ENCODE data around the gene MAN1A1. TPM values are rescaled to one million over a fixed set of nuclear protein-coding genes. Genes with fewer than 3 reads are reported as not detected.

The MAN1A1 gene
- total RNA-seq, 1 experiment from 2014 or later, result 19.0 TPM

- H3K27me3 ChIP-seq (ENCODE audit: low read length), result no peaks in the 10 kb centered on the region
- H3K4me1 ChIP-seq (ENCODE audit: insufficient read depth, low read length), result no peaks in the 10 kb centered on the region
- H3K9ac ChIP-seq (ENCODE audit: low read length), result no peak overlapping the region
- H3F3A ChIP-seq (ENCODE audit: low read length, unreplicated experiment), result no peaks in the 10 kb centered on the region
- no peak overlapping the region for H2AFZ ChIP-seq (ENCODE audit: low read length)
- no peaks in the 10 kb centered on the region for H3K9me2 ChIP-seq (replicated peaks; ENCODE audit: low read length)
- no peaks in the 10 kb centered on the region for H4K20me1 ChIP-seq (ENCODE audit: low read length)
- H3K36me3 ChIP-seq (ENCODE audit: low read depth, low read length), result no peaks in the 10 kb centered on the region
- ChIA-PET CTCF (no interaction called here), POLR2A (ENCODE audit: unreplicated experiment) (no interaction called here)
- BruUV-seq (replicated peaks), result no TSS peak
- H3K4me2 ChIP-seq (ENCODE audit: low read length), result no peak overlapping the region
- TF ChIP-seq EZH2phosphoT487 (IDR thresholded peaks at IDR 0.05; ENCODE audit: borderline replicate concordance, low read length), result no peak
- TF ChIP-seq, protein P1, sequence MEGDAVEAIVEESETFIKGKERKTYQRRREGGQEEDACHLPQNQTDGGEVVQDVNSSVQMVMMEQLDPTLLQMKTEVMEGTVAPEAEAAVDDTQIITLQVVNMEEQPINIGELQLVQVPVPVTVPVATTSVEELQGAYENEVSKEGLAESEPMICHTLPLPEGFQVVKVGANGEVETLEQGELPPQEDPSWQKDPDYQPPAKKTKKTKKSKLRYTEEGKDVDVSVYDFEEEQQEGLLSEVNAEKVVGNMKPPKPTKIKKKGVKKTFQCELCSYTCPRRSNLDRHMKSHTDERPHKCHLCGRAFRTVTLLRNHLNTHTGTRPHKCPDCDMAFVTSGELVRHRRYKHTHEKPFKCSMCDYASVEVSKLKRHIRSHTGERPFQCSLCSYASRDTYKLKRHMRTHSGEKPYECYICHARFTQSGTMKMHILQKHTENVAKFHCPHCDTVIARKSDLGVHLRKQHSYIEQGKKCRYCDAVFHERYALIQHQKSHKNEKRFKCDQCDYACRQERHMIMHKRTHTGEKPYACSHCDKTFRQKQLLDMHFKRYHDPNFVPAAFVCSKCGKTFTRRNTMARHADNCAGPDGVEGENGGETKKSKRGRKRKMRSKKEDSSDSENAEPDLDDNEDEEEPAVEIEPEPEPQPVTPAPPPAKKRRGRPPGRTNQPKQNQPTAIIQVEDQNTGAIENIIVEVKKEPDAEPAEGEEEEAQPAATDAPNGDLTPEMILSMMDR (conservative IDR thresholded peaks at IDR 0.05; ENCODE audit: low read depth, low read length), result no peak
- TF ChIP-seq EZH2 (IDR thresholded peaks at IDR 0.05; ENCODE audit: low read length, unreplicated experiment), result no peak
- H3K4me3 ChIP-seq (ENCODE audit: low read length), result no peak overlapping the region
- no peaks in the 10 kb centered on the region for H3K9me3 ChIP-seq (ENCODE audit: low read length)
- ATAC-seq (no peak), DNase-seq (no peak)
- intact Hi-C loops (cut with micrococcal nuclease), result no loop called here
- H3K79me2 ChIP-seq (ENCODE audit: low read length), result no peaks in the 10 kb centered on the region
- no peak overlapping the region for H3K27ac ChIP-seq (ENCODE audit: low read length)
Observed at GRCh38 chr6:119187596-119187995, 162.0 kb downstream of the MAN1A1 start.

DNA sequence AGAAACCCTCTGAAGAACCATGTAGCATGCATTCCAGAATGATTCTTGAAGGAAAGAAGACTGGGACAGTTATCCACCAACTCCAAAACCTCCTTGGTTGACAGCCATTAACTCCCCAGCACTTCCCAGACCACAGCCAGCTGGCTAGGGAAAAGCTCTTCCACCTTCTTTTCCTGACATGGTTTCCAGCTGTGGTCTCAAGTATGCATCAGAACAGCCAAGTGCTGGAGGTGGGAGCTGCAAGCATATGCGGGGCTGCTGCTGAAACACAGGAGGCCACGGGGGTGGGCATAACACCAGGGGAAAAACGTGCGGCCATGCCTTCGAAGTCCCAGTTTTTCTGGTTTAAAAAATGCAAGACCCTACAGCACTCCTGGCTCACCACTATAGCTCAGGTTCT lies 163.1 kb downstream of the MAN1A1 start:
- BruUV-seq (replicated peaks), result no TSS peak
- Histone ChIP-seq H3K9ac (ENCODE audit: low read length) (no peak overlapping the region), H3K9me2 (replicated peaks; ENCODE audit: low read length) (no peaks in the 10 kb centered on the region), H3K27ac (ENCODE audit: low read length) (no peak overlapping the region), H4K20me1 (ENCODE audit: low read length) (no peaks in the 10 kb centered on the region), H3K4me2 (ENCODE audit: low read length) (no peak overlapping the region), H3K79me2 (ENCODE audit: low read length) (no peaks in the 10 kb centered on the region), H2AFZ (ENCODE audit: low read length) (no peak overlapping the region), H3K4me1 (ENCODE audit: insufficient read depth, low read length) (no peaks in the 10 kb centered on the region), H3K36me3 (ENCODE audit: low read depth, low read length) (no peaks in the 10 kb centered on the region), H3K9me3 (ENCODE audit: low read length) (no peaks in the 10 kb centered on the region), H3F3A (ENCODE audit: low read length, unreplicated experiment) (no peaks in the 10 kb centered on the region), H3K27me3 (ENCODE audit: low read length) (no peaks in the 10 kb centered on the region), H3K4me3 (ENCODE audit: low read length) (no peak overlapping the region)
- intact Hi-C loops (cut with micrococcal nuclease), result no loop called here
- TF ChIP-seq, protein P1 (conservative IDR thresholded peaks at IDR 0.05; ENCODE audit: low read depth, low read length), result no peak
- no peak for TF ChIP-seq EZH2 (IDR thresholded peaks at IDR 0.05; ENCODE audit: low read length, unreplicated experiment)
- TF ChIP-seq EZH2phosphoT487 (IDR thresholded peaks at IDR 0.05; ENCODE audit: borderline replicate concordance, low read length), result no peak
- ChIA-PET CTCF (no interaction called here), POLR2A (ENCODE audit: unreplicated experiment) (no interaction called here)
- DNase-seq (no peak), ATAC-seq (no peak)

DNA sequence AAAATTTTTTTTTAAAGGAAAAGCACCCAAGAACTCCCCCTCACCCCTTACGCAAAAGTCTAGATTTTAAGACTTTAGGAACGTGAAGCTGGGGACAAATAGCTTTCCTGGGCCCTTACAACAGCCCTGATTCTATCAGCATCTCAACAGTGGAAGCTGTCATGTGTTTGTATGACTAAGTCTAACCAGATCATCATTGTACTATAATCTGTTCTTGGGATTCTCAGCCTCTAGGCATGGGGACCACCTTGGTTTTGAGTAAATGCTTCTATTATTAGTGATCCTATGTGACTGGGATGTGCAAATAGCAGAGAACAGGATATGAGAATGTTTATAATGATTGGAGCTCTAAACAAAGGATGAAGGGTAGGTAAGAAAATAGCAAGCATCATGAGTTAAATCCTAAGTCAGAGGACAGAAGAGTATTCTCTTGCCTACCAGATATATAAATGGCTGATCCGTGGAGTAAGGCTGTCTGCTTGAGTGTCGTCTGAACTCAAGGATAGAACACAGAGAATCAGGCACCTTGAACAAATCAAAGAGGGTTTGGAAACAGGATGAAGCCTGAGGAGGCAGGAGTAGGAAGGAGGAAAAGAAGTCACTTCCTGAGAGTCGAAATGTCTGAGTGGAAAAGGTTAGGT lies 165.4 kb downstream of the MAN1A1 start:
- Histone ChIP-seq H3K9ac (ENCODE audit: low read length) (no peak overlapping the region), H3K27ac (ENCODE audit: low read length) (no peak overlapping the region), H3F3A (ENCODE audit: low read length, unreplicated experiment) (no peaks in the 10 kb centered on the region), H2AFZ (ENCODE audit: low read length) (no peak overlapping the region), H3K79me2 (ENCODE audit: low read length) (no peaks in the 10 kb centered on the region), H3K4me2 (ENCODE audit: low read length) (no peak overlapping the region), H3K9me2 (replicated peaks; ENCODE audit: low read length) (no peaks in the 10 kb centered on the region), H3K4me3 (ENCODE audit: low read length) (no peak overlapping the region), H4K20me1 (ENCODE audit: low read length) (no peaks in the 10 kb centered on the region), H3K36me3 (ENCODE audit: low read depth, low read length) (no peaks in the 10 kb centered on the region), H3K4me1 (ENCODE audit: insufficient read depth, low read length) (no peaks in the 10 kb centered on the region), H3K27me3 (ENCODE audit: low read length) (no peaks in the 10 kb centered on the region), H3K9me3 (ENCODE audit: low read length) (no peaks in the 10 kb centered on the region)
- DNase-seq (no peak), ATAC-seq (no peak)
- intact Hi-C loops (cut with micrococcal nuclease), result no loop called here
- TF ChIP-seq EZH2 (IDR thresholded peaks at IDR 0.05; ENCODE audit: low read length, unreplicated experiment) (no peak), EZH2phosphoT487 (IDR thresholded peaks at IDR 0.05; ENCODE audit: borderline replicate concordance, low read length) (no peak)
- TF ChIP-seq, protein P1 (conservative IDR thresholded peaks at IDR 0.05; ENCODE audit: low read depth, low read length), result no peak
- BruUV-seq (replicated peaks), result no TSS peak
- POLR2A ChIA-PET (ENCODE audit: unreplicated experiment), result no interaction called here
- CTCF ChIA-PET, result no interaction called here

Measured in PC-3 (cell line).